Stimulated activated CD4-positive, alpha-beta T cell treated with anti-CD3 and anti-CD28 coated beads, Interleukin-4, amount 100 ng/mL, for 4 hours (primary cell): Measurements from ENCODE around the gene XKR7.
A peak's percentile ranks its signal among the peaks of the same experiment; 100 is the strongest.
"Not testable (repeated sequence)": the region's sequence is repeated elsewhere in the genome, so short reads cannot be mapped to it uniquely, and the experiment has no call there.

Experiments
- DNase-seq, 2 experiments: peaks; one replicate each; pipeline ENCODE4 v3.0.0-alpha.2; 2020

XKR7 gene

GRCh38 chr20:31967830-31968249 is at the start of gene XKR7:
TSS of gene XKR7 (plus strand) at chr20:31968151. CDS start at chr20:31968176, 25 bp downstream.
- peak; percentile 10 to 13 for DNase-seq

GRCh38 chr20:31918466-31919105 is 49.4 kb upstream of the XKR7 start:
- no peak for DNase-seq

- DNase-seq: no peak
Measured at GRCh38 chr20:31919410-31920155, 48.4 kb upstream of the XKR7 start.

- no peak for DNase-seq
Measured at GRCh38 chr20:31920275-31920855, 47.6 kb upstream of the XKR7 start.

- not testable (repeated sequence) for DNase-seq
Measured at GRCh38 chr20:31921480-31921879, 46.5 kb upstream of the XKR7 start.

- no peak for DNase-seq
Measured at GRCh38 chr20:31922181-31922580, 45.8 kb upstream of the XKR7 start.

GRCh38 chr20:31922588-31922987 is 45.4 kb upstream of the XKR7 start:
- no peak for DNase-seq

GRCh38 chr20:31923388-31924331 is 44.3 kb upstream of the XKR7 start:
- no peak for DNase-seq

- DNase-seq: no peak
Measured at GRCh38 chr20:31924561-31924960, 43.4 kb upstream of the XKR7 start.

- DNase-seq: no peak
Measured at GRCh38 chr20:31925631-31926030, 42.3 kb upstream of the XKR7 start.

- no peak for DNase-seq
Measured at GRCh38 chr20:31926493-31926892, 41.5 kb upstream of the XKR7 start.

- DNase-seq: no peak
Measured at GRCh38 chr20:31927627-31928159, 40.3 kb upstream of the XKR7 start.

GRCh38 chr20:31929631-31930030 is 38.3 kb upstream of the XKR7 start:
- DNase-seq: not testable (repeated sequence)

GRCh38 chr20:31930779-31931178 is 37.2 kb upstream of the XKR7 start:
- no peak for DNase-seq

GRCh38 chr20:31933698-31934097 is 34.3 kb upstream of the XKR7 start:
- DNase-seq: no peak

- no peak for DNase-seq
Measured at GRCh38 chr20:31934491-31934890, 33.5 kb upstream of the XKR7 start.

GRCh38 chr20:31934968-31935764 is 32.8 kb upstream of the XKR7 start:
- no peak for DNase-seq

- DNase-seq: no peak
Measured at GRCh38 chr20:31936420-31936819, 31.5 kb upstream of the XKR7 start.

- no peak for DNase-seq
Measured at GRCh38 chr20:31937820-31938219, 30.1 kb upstream of the XKR7 start.

- no peak for DNase-seq
Measured at GRCh38 chr20:31939661-31940060, 28.3 kb upstream of the XKR7 start.

- no peak for DNase-seq
Measured at GRCh38 chr20:31943052-31943471, 24.9 kb upstream of the XKR7 start.

- no peak for DNase-seq
Measured at GRCh38 chr20:31945319-31945718, 22.6 kb upstream of the XKR7 start.
